GM23338 (cell line): ENCODE measurements around the gene SH3RF3. TPM values are rescaled to one million over a fixed set of nuclear protein-coding genes. Genes with fewer than 3 reads are reported as not detected.

Experiments used
- ATAC-seq: fragments of 200-7000 bp; cut with Tn5 transposase; 3 replicates; pipeline ENCODE4 v1.9.1; 2020
- DNase-seq: peaks from one replicate; pipeline ENCODE4 v3.0.0-alpha.2; 2015; ENCODE audit warnings: low spot score
- H2AFZ ChIP-seq: fragments of 200-600 bp; sonication (generic); 2 replicates; pipeline ENCODE4 v1.8.0; 2016; ENCODE audit warnings: antibody characterized with exemption, mild to moderate bottlenecking, moderate library complexity
- H3F3A ChIP-seq: fragments of 200-600 bp; sonication (generic); replicated peaks from 2 replicates; pipeline ENCODE4 v1.8.0; 2017; ENCODE audit warnings: antibody characterized with exemption, mixed run types, low read depth
- H3K27ac ChIP-seq: fragments of 200-600 bp; sonication (generic); 2 replicates; pipeline ENCODE4 v1.6.1; 2016; ENCODE audit warnings: low read depth
- H3K27me3 ChIP-seq: fragments of 200-600 bp; sonication (generic); 2 replicates; pipeline ENCODE4 v1.8.0; 2016; ENCODE audit warnings: mild to moderate bottlenecking, mixed run types, moderate library complexity; ENCODE audit not compliant: insufficient read depth
- H3K36me3 ChIP-seq: fragments of 200-600 bp; sonication (generic); 2 replicates; pipeline ENCODE4 v1.8.0; 2016; ENCODE audit warnings: mild to moderate bottlenecking; ENCODE audit not compliant: insufficient read depth
- H3K4me1 ChIP-seq: fragments of 200-600 bp; sonication (generic); 2 replicates; pipeline ENCODE4 v1.8.0; 2016; ENCODE audit warnings: mild to moderate bottlenecking, moderate library complexity; ENCODE audit not compliant: insufficient read depth
- H3K4me2 ChIP-seq: fragments of 200-600 bp; sonication (generic); 2 replicates; pipeline ENCODE4 v1.7.1; 2017; ENCODE audit warnings: mixed run types
- H3K4me3 ChIP-seq: fragments of 200-600 bp; sonication (generic); 2 replicates; pipeline ENCODE4 v1.6.1; 2016; ENCODE audit warnings: mixed run types
- H3K79me2 ChIP-seq: fragments of 200-600 bp; sonication (generic); replicated peaks from 2 replicates; pipeline ENCODE4 v1.8.0; 2017; ENCODE audit warnings: mild to moderate bottlenecking; ENCODE audit not compliant: insufficient read depth
- H3K9me2 ChIP-seq: fragments of 200-600 bp; sonication (generic); 2 replicates; pipeline ENCODE4 v1.8.0; 2017; ENCODE audit not compliant: insufficient read depth
- H4K20me1 ChIP-seq: fragments of 200-600 bp; sonication (generic); replicated peaks from 2 replicates; pipeline ENCODE4 v1.8.0; 2017; ENCODE audit warnings: mild to moderate bottlenecking; ENCODE audit not compliant: insufficient read depth
- H3K27ac Mint-ChIP-seq: 2 replicates; pipeline ENCODE4 v1.8.0; 2020; ENCODE audit warnings: inconsistent platforms, mild to moderate bottlenecking, moderate library complexity, mixed read lengths
- H3K27me3 Mint-ChIP-seq: 3 replicates; pipeline ENCODE4 v1.8.0; 2022; ENCODE audit warnings: low read depth, mild to moderate bottlenecking, moderate library complexity, mixed read lengths, inconsistent platforms; ENCODE audit not compliant: insufficient read depth, poor library complexity
- H3K36me3 Mint-ChIP-seq: 3 replicates; pipeline ENCODE4 v1.8.0; 2021; ENCODE audit warnings: low read depth, mild to moderate bottlenecking, inconsistent platforms, moderate library complexity, mixed read lengths
- H3K4me1 Mint-ChIP-seq: 3 replicates; pipeline ENCODE4 v1.8.0; 2020; ENCODE audit warnings: mild to moderate bottlenecking, inconsistent platforms, mixed read lengths
- H3K4me3 Mint-ChIP-seq: 3 replicates; pipeline ENCODE4 v1.8.0; 2021; ENCODE audit warnings: moderate library complexity, mild to moderate bottlenecking, inconsistent platforms, mixed read lengths
- H3K9me3 Mint-ChIP-seq: 3 replicates; pipeline ENCODE4 v1.8.0; 2020; ENCODE audit warnings: moderate library complexity, mild to moderate bottlenecking, inconsistent platforms, mixed read lengths
- CREB1 ChIP-seq: fragments of 250-450 bp; sonication (Bioruptor Pico); IDR thresholded peaks from 2 replicates; pipeline ENCODE4 v1.5.0; 2020; ENCODE audit warnings: low read depth, mild to moderate bottlenecking, moderate library complexity
- EZH2 ChIP-seq: fragments of 200-600 bp; sonication (generic); IDR thresholded peaks from one replicate; pipeline ENCODE4 v1.8.0; 2017; ENCODE audit warnings: antibody characterized with exemption, mild to moderate bottlenecking, low read depth; ENCODE audit not compliant: unreplicated experiment
- EZH2phosphoT487 ChIP-seq: fragments of 200-600 bp; sonication (generic); IDR thresholded peaks from one replicate; pipeline ENCODE4 v1.8.1; 2018; ENCODE audit warnings: antibody characterized with exemption; ENCODE audit not compliant: unreplicated experiment
- JUNB ChIP-seq: IDR thresholded peaks from one replicate; pipeline ENCODE4 v1.6.1; 2016; ENCODE audit warnings: antibody characterized with exemption; ENCODE audit not compliant: unreplicated experiment
- NANOG ChIP-seq: IDR thresholded peaks from 2 replicates; pipeline ENCODE4 v1.6.1; 2016; ENCODE audit warnings: antibody characterized with exemption, borderline replicate concordance
- POLR2AphosphoS5 ChIP-seq: IDR thresholded peaks from 2 replicates; pipeline ENCODE4 v1.6.1; 2016; ENCODE audit warnings: antibody characterized with exemption, low read depth
- STAT1 ChIP-seq: IDR thresholded peaks from one replicate; pipeline ENCODE4 v1.6.1; 2016; ENCODE audit warnings: antibody characterized with exemption; ENCODE audit not compliant: unreplicated experiment
- ZNF114 ChIP-seq: fragments of 250-450 bp; sonication (Bioruptor Pico); IDR thresholded peaks from 2 replicates; pipeline ENCODE4 v1.5.0; 2020; ENCODE audit warnings: mild to moderate bottlenecking, moderate library complexity
- ZNF331 ChIP-seq: fragments of 250-450 bp; sonication (Bioruptor Pico); IDR thresholded peaks from 2 replicates; pipeline ENCODE4 v1.5.0; 2020; ENCODE audit warnings: low read depth, mild to moderate bottlenecking, moderate library complexity
- ZNF462 ChIP-seq: fragments of 250-450 bp; sonication (Bioruptor Pico); IDR thresholded peaks from 2 replicates; pipeline ENCODE4 v1.5.0; 2020; ENCODE audit warnings: mild to moderate bottlenecking, moderate library complexity
- polyA plus RNA-seq: library from polyadenylated mRNA; unstranded; fragments of >200 nt; fragmentation: Nextera tagmentation; extraction: Ambion mirVana; gene quantifications from 2 replicates; pipeline ENCODE4 v1.2.1, GENCODE V29; 2016
- total RNA-seq: library from RNA; depleted of rRNA; stranded (reverse); fragments of >200 nt; shearing (Covaris generic); gene quantifications from 2 replicates; pipeline ENCODE4 v1.2.3, GENCODE V29; 2014
- TF ChIP-seq, protein P1 (sequence below): IDR thresholded peaks from 2 replicates; pipeline ENCODE4 v1.6.1; 2016; ENCODE audit warnings: antibody characterized with exemption
- TF ChIP-seq, protein P2 (sequence below): IDR thresholded peaks from one replicate; pipeline ENCODE4 v1.6.1; 2018; ENCODE audit warnings: antibody characterized with exemption; ENCODE audit not compliant: unreplicated experiment
- TF ChIP-seq, protein P3 (sequence below), 2 experiments: fragments of 200-600 bp in 1 of 2; sonication (generic) in 1 of 2; conservative IDR thresholded peaks; 2 replicates each; pipeline versions ENCODE4 v1.5.1 to v1.6.1; 2016 to 2017; ENCODE audit warnings: antibody characterized with exemption in 2 of 2, low read depth in 2 of 2, mild to moderate bottlenecking in 2 of 2, moderate library complexity in 1 of 2

SH3RF3 gene
- total and polyA plus RNA-seq, 2 experiments from 2014 or later, result 0.11 to 0.63 TPM

GRCh38 chr2:109174626-109175349, 45.8 kb downstream of the SH3RF3 start:
- H3K27me3 Mint-ChIP-seq, result peaks cover 1% of the 10 kb centered on the region
- Histone ChIP-seq H3K27me3 (no peaks in the 10 kb centered on the region), H3K9me2 (no peaks in the 10 kb centered on the region), H3K79me2 (no peaks in the 10 kb centered on the region), H2AFZ (no peak overlapping the region), H3K4me2 (no peak overlapping the region), H3K4me1 (peaks cover 8% of the 10 kb centered on the region), H4K20me1 (no peaks in the 10 kb centered on the region), H3K4me3 (no peak overlapping the region), H3K36me3 (no peaks in the 10 kb centered on the region), H3K27ac (no peak overlapping the region), H3F3A (no peaks in the 10 kb centered on the region)
- H3K9me3 Mint-ChIP-seq, result peaks cover 9% of the 10 kb centered on the region; the same call in 1 of the 3 replicates
- DNase-seq (no peak), ATAC-seq (no peak)
- H3K4me3 Mint-ChIP-seq, result no peak overlapping the region
- no peak overlapping the region for H3K27ac Mint-ChIP-seq
- no peaks in the 10 kb centered on the region; the same call in 2 of the 3 replicates for H3K36me3 Mint-ChIP-seq
- TF ChIP-seq CREB1, result no peak
- no peak for TF ChIP-seq STAT1
- no peak for TF ChIP-seq JUNB
- TF ChIP-seq NANOG, result no peak
- TF ChIP-seq, protein P1, sequence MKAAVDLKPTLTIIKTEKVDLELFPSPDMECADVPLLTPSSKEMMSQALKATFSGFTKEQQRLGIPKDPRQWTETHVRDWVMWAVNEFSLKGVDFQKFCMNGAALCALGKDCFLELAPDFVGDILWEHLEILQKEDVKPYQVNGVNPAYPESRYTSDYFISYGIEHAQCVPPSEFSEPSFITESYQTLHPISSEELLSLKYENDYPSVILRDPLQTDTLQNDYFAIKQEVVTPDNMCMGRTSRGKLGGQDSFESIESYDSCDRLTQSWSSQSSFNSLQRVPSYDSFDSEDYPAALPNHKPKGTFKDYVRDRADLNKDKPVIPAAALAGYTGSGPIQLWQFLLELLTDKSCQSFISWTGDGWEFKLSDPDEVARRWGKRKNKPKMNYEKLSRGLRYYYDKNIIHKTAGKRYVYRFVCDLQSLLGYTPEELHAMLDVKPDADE, result no peak
- no peak for TF ChIP-seq ZNF462
- TF ChIP-seq, protein P2, sequence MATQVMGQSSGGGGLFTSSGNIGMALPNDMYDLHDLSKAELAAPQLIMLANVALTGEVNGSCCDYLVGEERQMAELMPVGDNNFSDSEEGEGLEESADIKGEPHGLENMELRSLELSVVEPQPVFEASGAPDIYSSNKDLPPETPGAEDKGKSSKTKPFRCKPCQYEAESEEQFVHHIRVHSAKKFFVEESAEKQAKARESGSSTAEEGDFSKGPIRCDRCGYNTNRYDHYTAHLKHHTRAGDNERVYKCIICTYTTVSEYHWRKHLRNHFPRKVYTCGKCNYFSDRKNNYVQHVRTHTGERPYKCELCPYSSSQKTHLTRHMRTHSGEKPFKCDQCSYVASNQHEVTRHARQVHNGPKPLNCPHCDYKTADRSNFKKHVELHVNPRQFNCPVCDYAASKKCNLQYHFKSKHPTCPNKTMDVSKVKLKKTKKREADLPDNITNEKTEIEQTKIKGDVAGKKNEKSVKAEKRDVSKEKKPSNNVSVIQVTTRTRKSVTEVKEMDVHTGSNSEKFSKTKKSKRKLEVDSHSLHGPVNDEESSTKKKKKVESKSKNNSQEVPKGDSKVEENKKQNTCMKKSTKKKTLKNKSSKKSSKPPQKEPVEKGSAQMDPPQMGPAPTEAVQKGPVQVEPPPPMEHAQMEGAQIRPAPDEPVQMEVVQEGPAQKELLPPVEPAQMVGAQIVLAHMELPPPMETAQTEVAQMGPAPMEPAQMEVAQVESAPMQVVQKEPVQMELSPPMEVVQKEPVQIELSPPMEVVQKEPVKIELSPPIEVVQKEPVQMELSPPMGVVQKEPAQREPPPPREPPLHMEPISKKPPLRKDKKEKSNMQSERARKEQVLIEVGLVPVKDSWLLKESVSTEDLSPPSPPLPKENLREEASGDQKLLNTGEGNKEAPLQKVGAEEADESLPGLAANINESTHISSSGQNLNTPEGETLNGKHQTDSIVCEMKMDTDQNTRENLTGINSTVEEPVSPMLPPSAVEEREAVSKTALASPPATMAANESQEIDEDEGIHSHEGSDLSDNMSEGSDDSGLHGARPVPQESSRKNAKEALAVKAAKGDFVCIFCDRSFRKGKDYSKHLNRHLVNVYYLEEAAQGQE, result no peak
- TF ChIP-seq EZH2, result no peak
- TF ChIP-seq EZH2phosphoT487, result no peak
- no peak for TF ChIP-seq POLR2AphosphoS5
- TF ChIP-seq, protein P3, sequence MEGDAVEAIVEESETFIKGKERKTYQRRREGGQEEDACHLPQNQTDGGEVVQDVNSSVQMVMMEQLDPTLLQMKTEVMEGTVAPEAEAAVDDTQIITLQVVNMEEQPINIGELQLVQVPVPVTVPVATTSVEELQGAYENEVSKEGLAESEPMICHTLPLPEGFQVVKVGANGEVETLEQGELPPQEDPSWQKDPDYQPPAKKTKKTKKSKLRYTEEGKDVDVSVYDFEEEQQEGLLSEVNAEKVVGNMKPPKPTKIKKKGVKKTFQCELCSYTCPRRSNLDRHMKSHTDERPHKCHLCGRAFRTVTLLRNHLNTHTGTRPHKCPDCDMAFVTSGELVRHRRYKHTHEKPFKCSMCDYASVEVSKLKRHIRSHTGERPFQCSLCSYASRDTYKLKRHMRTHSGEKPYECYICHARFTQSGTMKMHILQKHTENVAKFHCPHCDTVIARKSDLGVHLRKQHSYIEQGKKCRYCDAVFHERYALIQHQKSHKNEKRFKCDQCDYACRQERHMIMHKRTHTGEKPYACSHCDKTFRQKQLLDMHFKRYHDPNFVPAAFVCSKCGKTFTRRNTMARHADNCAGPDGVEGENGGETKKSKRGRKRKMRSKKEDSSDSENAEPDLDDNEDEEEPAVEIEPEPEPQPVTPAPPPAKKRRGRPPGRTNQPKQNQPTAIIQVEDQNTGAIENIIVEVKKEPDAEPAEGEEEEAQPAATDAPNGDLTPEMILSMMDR (conservative IDR thresholded peaks at IDR 0.05; ENCODE audit: low read depth in 2 of 2), result no peak
- TF ChIP-seq ZNF331 (CRISPR knock-in tag), result no peak
- no peak for TF ChIP-seq ZNF114
- H3K4me1 Mint-ChIP-seq, result peaks cover 28% of the 10 kb centered on the region
